HepG2 (cell line): ENCODE results near the gene E2F1. TPM values are rescaled to one million over a fixed set of nuclear protein-coding genes. Genes with fewer than 3 reads are reported as not detected.

ENCODE experiments used
- CBX5 ChIP-seq: sonication (generic); formaldehyde crosslinking; IDR thresholded peaks from 2 replicates; pipeline ENCODE4 v1.4.0; 2020; ENCODE audit warnings: missing genetic modification reagents, borderline replicate concordance
- DR1 ChIP-seq: sonication (generic); formaldehyde crosslinking; IDR thresholded peaks from 2 replicates; pipeline ENCODE4 v1.8.0; 2021; ENCODE audit warnings: mild to moderate bottlenecking, missing genetic modification reagents, inconsistent platforms
- ELF4 ChIP-seq: sonication (generic); formaldehyde crosslinking; IDR thresholded peaks from 2 replicates; pipeline ENCODE4 v1.5.0; 2020; ENCODE audit warnings: missing genetic modification reagents, mild to moderate bottlenecking, moderate library complexity, borderline replicate concordance
- ERF ChIP-seq: IDR thresholded peaks from 2 replicates; pipeline ENCODE4 v1.6.1; 2018; ENCODE audit warnings: missing biosample characterization, missing genetic modification reagents
- HDAC6 ChIP-seq: fragments of 200-600 bp; sonication (generic); IDR thresholded peaks from 2 replicates; pipeline ENCODE4 v1.7.0; 2017; ENCODE audit warnings: mild to moderate bottlenecking, antibody characterized with exemption, low read length, low read depth
- HIVEP1 ChIP-seq: sonication (generic); formaldehyde crosslinking; IDR thresholded peaks from 2 replicates; pipeline ENCODE4 v1.4.0; 2020; ENCODE audit warnings: mild to moderate bottlenecking, missing genetic modification reagents
- JDP2 ChIP-seq: sonication (generic); formaldehyde crosslinking; IDR thresholded peaks from 2 replicates; pipeline ENCODE4 v1.8.1; 2022; ENCODE audit warnings: missing genetic modification reagents, borderline replicate concordance
- JUN ChIP-seq: sonication (generic); formaldehyde crosslinking; IDR thresholded peaks from 2 replicates; pipeline ENCODE4 v1.4.0; 2020; ENCODE audit warnings: mild to moderate bottlenecking, missing genetic modification reagents
- MBNL3 ChIP-seq: fragments of 250-450 bp; sonication (Bioruptor Pico); conservative IDR thresholded peaks from 2 replicates; pipeline ENCODE4 v1.8.0; 2022; ENCODE audit warnings: mild to moderate bottlenecking, inconsistent platforms
- NFE2L1 ChIP-seq: sonication (generic); formaldehyde crosslinking; IDR thresholded peaks from 2 replicates; pipeline ENCODE4 v1.4.0; 2020; ENCODE audit warnings: missing genetic modification reagents, mild to moderate bottlenecking, borderline replicate concordance
- SMARCE1 ChIP-seq: fragments of 450-650 bp; IDR thresholded peaks from 2 replicates; pipeline ENCODE4 v1.6.1; 2017; ENCODE audit warnings: borderline replicate concordance
- TCF7L2 ChIP-seq: IDR thresholded peaks from 2 replicates; pipeline ENCODE4 v1.6.1; 2011; ENCODE audit warnings: mild to moderate bottlenecking, low read depth, low read length, moderate library complexity
- ZBTB46 ChIP-seq: sonication (generic); formaldehyde crosslinking; IDR thresholded peaks from 2 replicates; pipeline ENCODE4 v1.4.0; 2020; ENCODE audit warnings: mild to moderate bottlenecking, missing genetic modification reagents, borderline replicate concordance
- ZFP90 ChIP-seq: sonication (generic); formaldehyde crosslinking; IDR thresholded peaks from 2 replicates; pipeline ENCODE4 v1.8.0; 2022; ENCODE audit warnings: missing genetic modification reagents, mild to moderate bottlenecking, inconsistent platforms, borderline replicate concordance
- ZFY ChIP-seq: sonication (generic); formaldehyde crosslinking; IDR thresholded peaks from 2 replicates; pipeline ENCODE4 v1.4.0; 2020; ENCODE audit warnings: missing genetic modification reagents
- ZNF121 ChIP-seq: sonication (generic); formaldehyde crosslinking; IDR thresholded peaks from 2 replicates; pipeline ENCODE4 v1.5.0; 2020; ENCODE audit warnings: mild to moderate bottlenecking, missing genetic modification reagents
- ZNF30 ChIP-seq: sonication (generic); formaldehyde crosslinking; IDR thresholded peaks from 2 replicates; pipeline ENCODE4 v1.5.0; 2020; ENCODE audit warnings: mild to moderate bottlenecking, missing genetic modification reagents
- ZNF33B ChIP-seq: sonication (generic); formaldehyde crosslinking; IDR thresholded peaks from 2 replicates; pipeline ENCODE4 v1.5.1; 2020; ENCODE audit warnings: mild to moderate bottlenecking, missing genetic modification reagents
- ZNF570 ChIP-seq: sonication (generic); formaldehyde crosslinking; IDR thresholded peaks from 2 replicates; pipeline ENCODE4 v1.4.0; 2020; ENCODE audit warnings: mild to moderate bottlenecking, missing genetic modification reagents, borderline replicate concordance
- ZSCAN9 ChIP-seq: IDR thresholded peaks from 2 replicates; pipeline ENCODE4 v1.6.1; 2016; ENCODE audit warnings: borderline replicate concordance
- polyA plus RNA-seq, 8 experiments: library from polyadenylated mRNA; depleted of rRNA in 3 of 8; stranded (reverse) in 7 of 8; unstranded in 1 of 8; fragments of >200 nt; fragmentation: Illumina TruSeq in 4 of 8; extraction: Trizol in 4 of 8; gene quantifications; 2 replicates each; pipeline versions ENCODE4 v1.2.1 to v1.2.3, GENCODE V29; 2011 to 2016; ENCODE audit warnings: low read depth in 4 of 8, missing spikeins in 1 of 8, mixed read lengths in 1 of 8; ENCODE audit not compliant: insufficient read depth in 1 of 8
- total RNA-seq, 5 experiments: library from RNA; depleted of rRNA; stranded (reverse); fragments of >200 nt; fragmentation: Illumina TruSeq; extraction: Trizol; gene quantifications; 2 replicates each; pipeline ENCODE4 v1.2.3, GENCODE V29; 2016; ENCODE audit warnings: low read depth in 1 of 5
- TF ChIP-seq, protein P1 (sequence below): sonication (generic); formaldehyde crosslinking; IDR thresholded peaks from 2 replicates; pipeline ENCODE4 v1.9.0; 2022; ENCODE audit warnings: low read depth, missing genetic modification reagents
- TF ChIP-seq, protein P2 (sequence below): sonication (generic); formaldehyde crosslinking; IDR thresholded peaks from 2 replicates; pipeline ENCODE4 v1.5.0; 2020; ENCODE audit warnings: mild to moderate bottlenecking, missing genetic modification reagents, moderate library complexity
- TF ChIP-seq, protein P3 (sequence below): sonication (generic); formaldehyde crosslinking; IDR thresholded peaks from 2 replicates; pipeline ENCODE4 v1.4.0; 2020; ENCODE audit warnings: missing genetic modification reagents, borderline replicate concordance

E2F1 gene
- total and polyA plus RNA-seq, 2 of the 13 experiments (the other 11 are each of a cell fraction or from before 2014, with no cell fraction given) = 25.5 to 39.4 TPM

- no peak for TF ChIP-seq ZNF121 (CRISPR knock-in tag)
- peak; percentile 82 for TF ChIP-seq ZFY
- no peak; the same call in none of the 2 replicates for TF ChIP-seq NFE2L1
- TF ChIP-seq, protein P1, sequence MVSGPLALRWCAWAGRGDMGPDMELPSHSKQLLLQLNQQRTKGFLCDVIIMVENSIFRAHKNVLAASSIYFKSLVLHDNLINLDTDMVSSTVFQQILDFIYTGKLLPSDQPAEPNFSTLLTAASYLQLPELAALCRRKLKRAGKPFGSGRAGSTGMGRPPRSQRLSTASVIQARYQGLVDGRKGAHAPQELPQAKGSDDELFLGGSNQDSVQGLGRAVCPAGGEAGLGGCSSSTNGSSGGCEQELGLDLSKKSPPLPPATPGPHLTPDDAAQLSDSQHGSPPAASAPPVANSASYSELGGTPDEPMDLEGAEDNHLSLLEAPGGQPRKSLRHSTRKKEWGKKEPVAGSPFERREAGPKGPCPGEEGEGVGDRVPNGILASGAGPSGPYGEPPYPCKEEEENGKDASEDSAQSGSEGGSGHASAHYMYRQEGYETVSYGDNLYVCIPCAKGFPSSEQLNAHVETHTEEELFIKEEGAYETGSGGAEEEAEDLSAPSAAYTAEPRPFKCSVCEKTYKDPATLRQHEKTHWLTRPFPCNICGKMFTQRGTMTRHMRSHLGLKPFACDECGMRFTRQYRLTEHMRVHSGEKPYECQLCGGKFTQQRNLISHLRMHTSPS (CRISPR knock-in tag) = peak; percentile 79; the same call in 1 of the 2 replicates
- peak; percentile 92 for TF ChIP-seq ZNF33B (CRISPR knock-in tag)
- no peak; the same call in 1 of the 2 replicates for TF ChIP-seq ZBTB46 (CRISPR knock-in tag)
- TF ChIP-seq MBNL3 (CRISPR knock-in tag) = no peak
- peak; percentile 72; the same call in 1 of the 2 replicates for TF ChIP-seq ELF4 (CRISPR knock-in tag)
- peak; percentile 51; the same call in 1 of the 2 replicates for TF ChIP-seq ZSCAN9 (CRISPR knock-in tag)
- TF ChIP-seq HDAC6 = no peak
- TF ChIP-seq JUN = no peak
- TF ChIP-seq ZNF570 (CRISPR knock-in tag) = peak; percentile 15
- TF ChIP-seq ZFP90 (CRISPR knock-in tag) = peak; percentile 92
- peak; percentile 67 for TF ChIP-seq DR1 (CRISPR knock-in tag)
- TF ChIP-seq CBX5 (CRISPR knock-in tag) = peak; percentile 11; the same call in 1 of the 2 replicates
- no peak for TF ChIP-seq TCF7L2
- TF ChIP-seq ZNF30 = no peak
- TF ChIP-seq SMARCE1 = no peak
- TF ChIP-seq HIVEP1 (CRISPR knock-in tag) = peak; percentile 76
- TF ChIP-seq, protein P2, sequence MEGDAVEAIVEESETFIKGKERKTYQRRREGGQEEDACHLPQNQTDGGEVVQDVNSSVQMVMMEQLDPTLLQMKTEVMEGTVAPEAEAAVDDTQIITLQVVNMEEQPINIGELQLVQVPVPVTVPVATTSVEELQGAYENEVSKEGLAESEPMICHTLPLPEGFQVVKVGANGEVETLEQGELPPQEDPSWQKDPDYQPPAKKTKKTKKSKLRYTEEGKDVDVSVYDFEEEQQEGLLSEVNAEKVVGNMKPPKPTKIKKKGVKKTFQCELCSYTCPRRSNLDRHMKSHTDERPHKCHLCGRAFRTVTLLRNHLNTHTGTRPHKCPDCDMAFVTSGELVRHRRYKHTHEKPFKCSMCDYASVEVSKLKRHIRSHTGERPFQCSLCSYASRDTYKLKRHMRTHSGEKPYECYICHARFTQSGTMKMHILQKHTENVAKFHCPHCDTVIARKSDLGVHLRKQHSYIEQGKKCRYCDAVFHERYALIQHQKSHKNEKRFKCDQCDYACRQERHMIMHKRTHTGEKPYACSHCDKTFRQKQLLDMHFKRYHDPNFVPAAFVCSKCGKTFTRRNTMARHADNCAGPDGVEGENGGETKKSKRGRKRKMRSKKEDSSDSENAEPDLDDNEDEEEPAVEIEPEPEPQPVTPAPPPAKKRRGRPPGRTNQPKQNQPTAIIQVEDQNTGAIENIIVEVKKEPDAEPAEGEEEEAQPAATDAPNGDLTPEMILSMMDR (CRISPR knock-in tag) = no peak
- TF ChIP-seq, protein P3, sequence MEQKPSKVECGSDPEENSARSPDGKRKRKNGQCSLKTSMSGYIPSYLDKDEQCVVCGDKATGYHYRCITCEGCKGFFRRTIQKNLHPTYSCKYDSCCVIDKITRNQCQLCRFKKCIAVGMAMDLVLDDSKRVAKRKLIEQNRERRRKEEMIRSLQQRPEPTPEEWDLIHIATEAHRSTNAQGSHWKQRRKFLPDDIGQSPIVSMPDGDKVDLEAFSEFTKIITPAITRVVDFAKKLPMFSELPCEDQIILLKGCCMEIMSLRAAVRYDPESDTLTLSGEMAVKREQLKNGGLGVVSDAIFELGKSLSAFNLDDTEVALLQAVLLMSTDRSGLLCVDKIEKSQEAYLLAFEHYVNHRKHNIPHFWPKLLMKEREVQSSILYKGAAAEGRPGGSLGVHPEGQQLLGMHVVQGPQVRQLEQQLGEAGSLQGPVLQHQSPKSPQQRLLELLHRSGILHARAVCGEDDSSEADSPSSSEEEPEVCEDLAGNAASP (CRISPR knock-in tag) = no peak; the same call in 1 of the 2 replicates
- no peak for TF ChIP-seq JDP2 (CRISPR knock-in tag)
- peak; percentile 94 for TF ChIP-seq ERF (CRISPR knock-in tag)
Observed at GRCh38 chr20:33663161-33664084, 22.8 kb downstream of the E2F1 start (continued).
